NCI-H748 treated with DMSO at 0.1 percent for 48 hours (cell line): Measurements from ENCODE around the gene MAGEB16.

Experiments
- DNase-seq: peaks from one replicate; lab custom pipeline; 2025; lab: John Stamatoyannopoulos, UW

The MAGEB16 gene

GRCh38 chrX:35798042-35798441, at the start of gene MAGEB16:
MAGEB16 (plus strand) TSS chrX:35798342; CDS start chrX:35802197, 3,855 bp downstream.
- no peak for DNase-seq

GRCh38 chrX:35773958-35774564, 24.1 kb upstream of the MAGEB16 start:
- no peak for DNase-seq

- DNase-seq: no peak
Observed at GRCh38 chrX:35785075-35785474, 13.1 kb upstream of the MAGEB16 start.

- DNase-seq: no peak
Observed at GRCh38 chrX:35786271-35786670, 11.9 kb upstream of the MAGEB16 start.

- no peak for DNase-seq
Observed at GRCh38 chrX:35787867-35788266, 10.3 kb upstream of the MAGEB16 start.

- no peak for DNase-seq
Observed at GRCh38 chrX:35800474-35800873, 2.3 kb downstream of the MAGEB16 start.

GRCh38 chrX:35809781-35810180, 11.6 kb downstream of the MAGEB16 start:
- DNase-seq: no peak

- no peak for DNase-seq
Observed at GRCh38 chrX:35819241-35819640, 21.1 kb downstream of the MAGEB16 start.

GRCh38 chrX:35826503-35826902, 28.4 kb downstream of the MAGEB16 start:
- DNase-seq: no peak

- DNase-seq: no peak
Observed at GRCh38 chrX:35829501-35829900, 31.4 kb downstream of the MAGEB16 start.

GRCh38 chrX:35841872-35842271, 43.7 kb downstream of the MAGEB16 start:
- no peak for DNase-seq

- no peak for DNase-seq
Observed at GRCh38 chrX:35842674-35843073, 44.5 kb downstream of the MAGEB16 start.

GRCh38 chrX:35847736-35848135, 49.6 kb downstream of the MAGEB16 start:
- DNase-seq: no peak
